H9 (cell line): ENCODE measurements around the gene UBE3C. TPM values are rescaled to one million over a fixed set of nuclear protein-coding genes. Genes with fewer than 3 reads are reported as not detected.

Experiments used
- DNase-seq: peaks from one replicate; pipeline ENCODE4 v3.0.0-alpha.2; 2017
- H2AFZ ChIP-seq: one replicate; pipeline ENCODE4 v1.6.1; 2013; ENCODE audit warnings: mild to moderate bottlenecking, low read length, control low read depth, moderate library complexity
- H2AK5ac ChIP-seq: 2 replicates; pipeline ENCODE4 v1.6.1; 2013; ENCODE audit warnings: low read length, control low read depth, mixed read lengths; ENCODE audit not compliant: insufficient read length
- H2BK120ac ChIP-seq: one replicate; pipeline ENCODE4 v1.6.1; 2013; ENCODE audit warnings: low read depth, mild to moderate bottlenecking, low read length, control low read depth, inconsistent platforms; ENCODE audit not compliant: poor library complexity, severe bottlenecking
- H2BK12ac ChIP-seq: 2 replicates; pipeline ENCODE4 v1.6.1; 2013; ENCODE audit warnings: low read length, control low read depth, mixed read lengths, low read depth; ENCODE audit not compliant: insufficient read length
- H2BK15ac ChIP-seq: 2 replicates; pipeline ENCODE4 v1.6.1; 2013; ENCODE audit warnings: low read depth, low read length, control low read depth
- H2BK20ac ChIP-seq: one replicate; pipeline ENCODE4 v1.6.1; 2013; ENCODE audit warnings: low read depth, mild to moderate bottlenecking, low read length, control low read depth, inconsistent platforms; ENCODE audit not compliant: poor library complexity, severe bottlenecking
- H2BK5ac ChIP-seq: 2 replicates; pipeline ENCODE4 v1.6.1; 2013; ENCODE audit warnings: low read length, control low read depth, mixed read lengths; ENCODE audit not compliant: insufficient read length
- H3K14ac ChIP-seq: 2 replicates; pipeline ENCODE4 v1.6.1; 2013; ENCODE audit warnings: low read length, control low read depth; ENCODE audit not compliant: insufficient read depth
- H3K18ac ChIP-seq: 2 replicates; pipeline ENCODE4 v1.6.1; 2013; ENCODE audit warnings: low read depth, mild to moderate bottlenecking, mixed read lengths, low read length, control low read depth; ENCODE audit not compliant: insufficient read length
- H3K23ac ChIP-seq: 2 replicates; pipeline ENCODE4 v1.6.1; 2013; ENCODE audit warnings: low read length, control low read depth, mixed read lengths, low read depth; ENCODE audit not compliant: insufficient read length
- H3K23me2 ChIP-seq: 2 replicates; pipeline ENCODE4 v1.6.1; 2013; ENCODE audit warnings: low read depth, mild to moderate bottlenecking, mixed read lengths, low read length, control low read depth; ENCODE audit not compliant: insufficient read length, poor library complexity, severe bottlenecking
- H3K27ac ChIP-seq: 2 replicates; pipeline ENCODE4 v1.5.1; 2013; ENCODE audit warnings: low read length, control low read depth, mixed read lengths, low read depth; ENCODE audit not compliant: insufficient read length
- H3K27me3 ChIP-seq: 2 replicates; pipeline ENCODE4 v1.6.1; 2013; ENCODE audit warnings: low read length, control low read depth, inconsistent platforms; ENCODE audit not compliant: insufficient read depth
- H3K4ac ChIP-seq: 2 replicates; pipeline ENCODE4 v1.6.1; 2013; ENCODE audit warnings: low read depth, mild to moderate bottlenecking, control low read depth, inconsistent platforms, low read length, moderate library complexity
- H3K4me1 ChIP-seq: 2 replicates; pipeline ENCODE4 v1.6.1; 2013; ENCODE audit warnings: low read length, control low read depth, inconsistent platforms; ENCODE audit not compliant: insufficient read depth
- H3K4me2 ChIP-seq: 2 replicates; pipeline ENCODE4 v1.6.1; 2013; ENCODE audit warnings: low read length, control low read depth, mixed read lengths; ENCODE audit not compliant: insufficient read length, insufficient read depth
- H3K56ac ChIP-seq: 2 replicates; pipeline ENCODE4 v1.6.1; 2013; ENCODE audit warnings: low read depth, mild to moderate bottlenecking, mixed read lengths, low read length, control low read depth; ENCODE audit not compliant: insufficient read length
- H3K79me1 ChIP-seq: 2 replicates; pipeline ENCODE4 v1.6.1; 2013; ENCODE audit warnings: low read depth, mild to moderate bottlenecking, moderate library complexity, low read length, control low read depth, inconsistent platforms; ENCODE audit not compliant: insufficient read depth, poor library complexity, severe bottlenecking
- H3K79me2 ChIP-seq: 2 replicates; pipeline ENCODE4 v1.6.1; 2013; ENCODE audit warnings: low read length, control low read depth, inconsistent platforms; ENCODE audit not compliant: insufficient read depth
- H3K9ac ChIP-seq: 2 replicates; pipeline ENCODE4 v1.6.1; 2013; ENCODE audit warnings: low read length, control low read depth, mixed read lengths; ENCODE audit not compliant: insufficient read length; ENCODE audit errors: extremely low read depth
- H3K9me3 ChIP-seq: one replicate; pipeline ENCODE4 v1.6.1; 2013; ENCODE audit warnings: low read depth, low read length, inconsistent platforms; ENCODE audit not compliant: control insufficient read depth
- H3T11ph ChIP-seq: one replicate; pipeline ENCODE4 v1.6.1; 2013; ENCODE audit warnings: mild to moderate bottlenecking, low read length, control low read depth, inconsistent platforms
- H4K20me1 ChIP-seq: one replicate; pipeline ENCODE4 v1.6.1; 2013; ENCODE audit not compliant: control insufficient read depth, insufficient read length, insufficient read depth
- H4K5ac ChIP-seq: 2 replicates; pipeline ENCODE4 v1.6.1; 2013; ENCODE audit warnings: low read depth, mild to moderate bottlenecking, mixed read lengths, low read length, control low read depth; ENCODE audit not compliant: insufficient read length
- H4K8ac ChIP-seq: replicated peaks from 2 replicates; pipeline ENCODE4 v1.6.1; 2013; ENCODE audit warnings: low read length, control low read depth, mixed read lengths, low read depth; ENCODE audit not compliant: insufficient read length
- H4K91ac ChIP-seq: 2 replicates; pipeline ENCODE4 v1.6.1; 2013; ENCODE audit warnings: low read depth, mild to moderate bottlenecking, moderate library complexity, mixed read lengths, low read length, control low read depth; ENCODE audit not compliant: insufficient read length
- H3K27ac Mint-ChIP-seq, 3 experiments: 2 replicates in 2 of 3; 3 replicates in 1 of 3; pipeline ENCODE4 v1.8.0; 2020 to 2021; ENCODE audit warnings: mixed read lengths in 3 of 3, mild to moderate bottlenecking in 1 of 3, moderate library complexity in 1 of 3
- H3K27me3 Mint-ChIP-seq: 2 replicates; pipeline ENCODE4 v1.8.0; 2021; ENCODE audit warnings: low read depth, mild to moderate bottlenecking, moderate library complexity, mixed read lengths
- H3K36me3 Mint-ChIP-seq, 3 experiments: 2 replicates in 2 of 3; 3 replicates in 1 of 3; pipeline ENCODE4 v1.8.0; 2020 to 2021; ENCODE audit warnings: low read depth in 3 of 3, mixed read lengths in 3 of 3; ENCODE audit not compliant: insufficient read depth in 1 of 3
- H3K4me1 Mint-ChIP-seq, 2 experiments: 2 replicates each; pipeline ENCODE4 v1.8.0; 2020; ENCODE audit warnings: mixed read lengths in 2 of 2
- H3K4me3 Mint-ChIP-seq, 2 experiments: 2 replicates in 1 of 2; 3 replicates in 1 of 2; pipeline ENCODE4 v1.8.0; 2020 to 2021; ENCODE audit warnings: mild to moderate bottlenecking in 2 of 2, mixed read lengths in 2 of 2, moderate library complexity in 1 of 2
- H3K9me3 Mint-ChIP-seq, 2 experiments: 2 replicates in 1 of 2; 3 replicates in 1 of 2; pipeline ENCODE4 v1.8.0; 2020; ENCODE audit warnings: mild to moderate bottlenecking in 2 of 2, mixed read lengths in 2 of 2, moderate library complexity in 1 of 2
- WGBS: extraction: QIAGEN DNeasy Blood & Tissue Kit; methylation state at CpG from one replicate; pipeline ENCODE4 v1.1.7; 2013; ENCODE audit warnings: missing lambda C conversion rate, low lambda C conversion rate, mixed read lengths; ENCODE audit not compliant: insufficient read length; ENCODE audit errors: extremely low coverage; 5-methylcytosine and 5-hydroxymethylcytosine counted together
- total RNA-seq: library from RNA; stranded (reverse); gene quantifications from 2 replicates; pipeline ENCODE4 v1.2.1, GENCODE V29; 2021
- TF ChIP-seq, protein P1 (sequence below): fragments of 200-600 bp; sonication (generic); conservative IDR thresholded peaks from 3 replicates; pipeline ENCODE4 v1.8.0; 2021; ENCODE audit warnings: antibody characterized with exemption, mild to moderate bottlenecking

The UBE3C gene
- total RNA-seq, 1 experiment from 2014 or later: 63.3 TPM

DNA sequence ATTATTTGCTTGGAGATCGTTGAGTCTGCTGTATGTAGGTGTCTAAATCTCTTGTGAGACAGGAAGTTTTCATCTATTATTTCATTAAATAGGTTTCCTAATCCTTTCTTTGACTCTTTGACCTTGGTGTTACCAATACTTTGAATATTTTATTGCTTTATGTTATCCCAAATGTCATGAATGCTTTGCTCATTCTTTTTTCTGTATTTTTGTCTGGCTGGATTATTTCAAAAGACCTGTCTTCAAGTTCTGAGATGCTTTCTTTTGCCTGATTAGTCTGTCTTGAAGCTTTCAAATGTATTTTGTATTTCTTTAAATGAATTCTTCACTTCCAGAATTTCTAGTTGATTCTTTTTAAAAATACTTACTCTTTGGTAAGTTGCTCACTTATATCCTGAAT, 27.3 kb downstream of the UBE3C start:
- H2BK5ac ChIP-seq: no peak overlapping the region
- TF ChIP-seq, protein P1, sequence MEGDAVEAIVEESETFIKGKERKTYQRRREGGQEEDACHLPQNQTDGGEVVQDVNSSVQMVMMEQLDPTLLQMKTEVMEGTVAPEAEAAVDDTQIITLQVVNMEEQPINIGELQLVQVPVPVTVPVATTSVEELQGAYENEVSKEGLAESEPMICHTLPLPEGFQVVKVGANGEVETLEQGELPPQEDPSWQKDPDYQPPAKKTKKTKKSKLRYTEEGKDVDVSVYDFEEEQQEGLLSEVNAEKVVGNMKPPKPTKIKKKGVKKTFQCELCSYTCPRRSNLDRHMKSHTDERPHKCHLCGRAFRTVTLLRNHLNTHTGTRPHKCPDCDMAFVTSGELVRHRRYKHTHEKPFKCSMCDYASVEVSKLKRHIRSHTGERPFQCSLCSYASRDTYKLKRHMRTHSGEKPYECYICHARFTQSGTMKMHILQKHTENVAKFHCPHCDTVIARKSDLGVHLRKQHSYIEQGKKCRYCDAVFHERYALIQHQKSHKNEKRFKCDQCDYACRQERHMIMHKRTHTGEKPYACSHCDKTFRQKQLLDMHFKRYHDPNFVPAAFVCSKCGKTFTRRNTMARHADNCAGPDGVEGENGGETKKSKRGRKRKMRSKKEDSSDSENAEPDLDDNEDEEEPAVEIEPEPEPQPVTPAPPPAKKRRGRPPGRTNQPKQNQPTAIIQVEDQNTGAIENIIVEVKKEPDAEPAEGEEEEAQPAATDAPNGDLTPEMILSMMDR: no peak
- no peak for DNase-seq
- H2AFZ ChIP-seq: no peak overlapping the region
- no peak overlapping the region for H2BK12ac ChIP-seq
- no peak overlapping the region for H3K27ac ChIP-seq
- no peaks in the 10 kb centered on the region for H3K27me3 Mint-ChIP-seq
- no peaks in the 10 kb centered on the region for H3K9me3 Mint-ChIP-seq
- no peak overlapping the region for H2BK120ac ChIP-seq
- H4K5ac ChIP-seq: no peak overlapping the region
- no peaks in the 10 kb centered on the region for H3K4me1 ChIP-seq
- H3T11ph ChIP-seq: no peak overlapping the region
- no peak overlapping the region for H3K4ac ChIP-seq
- no peak overlapping the region for H3K4me3 Mint-ChIP-seq
- H3K27ac Mint-ChIP-seq: no peak overlapping the region; a peak in 1 of 7 replicates
- H3K27me3 ChIP-seq: no peaks in the 10 kb centered on the region
- no peak overlapping the region for H4K8ac ChIP-seq
- H3K4me2 ChIP-seq: no peak overlapping the region
- no peak overlapping the region for H3K14ac ChIP-seq
- H3K4me1 Mint-ChIP-seq: no peaks in the 10 kb centered on the region
- no peaks in the 10 kb centered on the region for H3K9me3 ChIP-seq
- no peak overlapping the region for H3K23ac ChIP-seq
- H3K79me2 ChIP-seq: peaks cover 12% of the 10 kb centered on the region; the same call in 1 of the 2 replicates
- no peak overlapping the region for H4K91ac ChIP-seq
- peaks cover 7% of the 10 kb centered on the region for H3K79me1 ChIP-seq
- H3K23me2 ChIP-seq: no peaks in the 10 kb centered on the region
- H3K18ac ChIP-seq: no peak overlapping the region
- H3K9ac ChIP-seq: no peak overlapping the region
- no peak overlapping the region for H3K56ac ChIP-seq
- no peak overlapping the region for H2BK15ac ChIP-seq
- H4K20me1 ChIP-seq: no peaks in the 10 kb centered on the region
- no CpG with 5 or more reads among the region's 1 CpG for WGBS
- H2AK5ac ChIP-seq: no peak overlapping the region
- H2BK20ac ChIP-seq: no peak overlapping the region
- H3K36me3 Mint-ChIP-seq: peaks cover 42 to 64% (median 49%) of the 10 kb centered on the region in 3 experiments
